Measurements from ENCODE around the gene PALD1.

GRCh38 chr10:70500368-70500767 lies 21.8 kb downstream of the PALD1 start:
- TF ChIP-seq EZH2 (IDR thresholded peaks at IDR 0.05; ENCODE audit: insufficient read depth, low read length) (no peak), CTCF (IDR thresholded peaks at IDR 0.05; ENCODE audit: insufficient read depth, low read depth, low read length) (no peak)
